ENCODE measurements around the gene CHD1L.

The CHD1L gene

GRCh38 chr1:147204080-147204479 is 38.4 kb upstream of the CHD1L start:
- H2AFZ ChIP-seq = no peak overlapping the region
- no peak overlapping the region for H3K4me3 ChIP-seq (ENCODE audit: low read depth, low read length)
- H3K4me2 ChIP-seq (ENCODE audit: low read length) = peak overlapping the region; percentile 38
- no peaks in the 10 kb centered on the region for H3K79me2 ChIP-seq
- peaks cover 9% of the 10 kb centered on the region for H3K4me1 ChIP-seq
- no peaks in the 10 kb centered on the region for H3K36me3 ChIP-seq (ENCODE audit: control insufficient read depth, insufficient read depth, low read length)
- H3K27ac ChIP-seq = no peak overlapping the region
- TF ChIP-seq, protein P1, sequence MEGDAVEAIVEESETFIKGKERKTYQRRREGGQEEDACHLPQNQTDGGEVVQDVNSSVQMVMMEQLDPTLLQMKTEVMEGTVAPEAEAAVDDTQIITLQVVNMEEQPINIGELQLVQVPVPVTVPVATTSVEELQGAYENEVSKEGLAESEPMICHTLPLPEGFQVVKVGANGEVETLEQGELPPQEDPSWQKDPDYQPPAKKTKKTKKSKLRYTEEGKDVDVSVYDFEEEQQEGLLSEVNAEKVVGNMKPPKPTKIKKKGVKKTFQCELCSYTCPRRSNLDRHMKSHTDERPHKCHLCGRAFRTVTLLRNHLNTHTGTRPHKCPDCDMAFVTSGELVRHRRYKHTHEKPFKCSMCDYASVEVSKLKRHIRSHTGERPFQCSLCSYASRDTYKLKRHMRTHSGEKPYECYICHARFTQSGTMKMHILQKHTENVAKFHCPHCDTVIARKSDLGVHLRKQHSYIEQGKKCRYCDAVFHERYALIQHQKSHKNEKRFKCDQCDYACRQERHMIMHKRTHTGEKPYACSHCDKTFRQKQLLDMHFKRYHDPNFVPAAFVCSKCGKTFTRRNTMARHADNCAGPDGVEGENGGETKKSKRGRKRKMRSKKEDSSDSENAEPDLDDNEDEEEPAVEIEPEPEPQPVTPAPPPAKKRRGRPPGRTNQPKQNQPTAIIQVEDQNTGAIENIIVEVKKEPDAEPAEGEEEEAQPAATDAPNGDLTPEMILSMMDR (IDR thresholded peaks at IDR 0.05) = no peak
- no peaks in the 10 kb centered on the region for H3K27me3 ChIP-seq (ENCODE audit: control insufficient read depth, insufficient read depth, low read length)
- no peaks in the 10 kb centered on the region for H3K9me3 ChIP-seq (ENCODE audit: control insufficient read depth, low read length)
- H3K9ac ChIP-seq = no peak overlapping the region

DNA sequence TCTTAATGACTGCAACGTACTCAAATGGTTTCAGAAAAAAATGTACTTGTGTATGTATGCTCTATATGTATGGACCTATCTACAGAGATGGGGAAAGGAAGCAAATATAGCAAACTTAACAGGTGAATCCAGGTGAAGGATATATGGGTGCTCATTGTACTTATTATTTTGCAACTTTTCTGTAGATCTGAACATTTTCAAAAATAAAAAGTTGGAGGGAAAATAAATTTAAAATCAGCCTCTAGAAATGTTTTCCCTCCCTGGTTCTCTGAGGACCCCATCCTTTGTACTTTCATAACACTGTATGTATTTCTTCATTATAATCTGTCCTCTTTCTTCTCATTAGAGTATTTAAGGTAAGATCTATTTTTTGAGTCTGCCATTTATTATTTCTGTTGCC is 35.3 kb upstream of the CHD1L start:
- no peaks in the 10 kb centered on the region for H3K79me2 ChIP-seq
- no peak overlapping the region for H2AFZ ChIP-seq
- no peak overlapping the region for H3K27ac ChIP-seq
- no peak overlapping the region for H3K4me2 ChIP-seq (ENCODE audit: low read length)
- no peak overlapping the region for H3K9ac ChIP-seq
- TF ChIP-seq, protein P1 (IDR thresholded peaks at IDR 0.05) = no peak
- no peaks in the 10 kb centered on the region for H3K36me3 ChIP-seq (ENCODE audit: control insufficient read depth, insufficient read depth, low read length)
- H3K27me3 ChIP-seq (ENCODE audit: control insufficient read depth, insufficient read depth, low read length) = no peaks in the 10 kb centered on the region
- no peaks in the 10 kb centered on the region for H3K4me1 ChIP-seq
- H3K4me3 ChIP-seq (ENCODE audit: low read depth, low read length) = no peak overlapping the region
- no peaks in the 10 kb centered on the region for H3K9me3 ChIP-seq (ENCODE audit: control insufficient read depth, low read length)

- Histone ChIP-seq H3K27me3 (ENCODE audit: control insufficient read depth, insufficient read depth, low read length) (no peaks in the 10 kb centered on the region), H3K79me2 (no peaks in the 10 kb centered on the region), H3K27ac (no peak overlapping the region), H3K4me3 (ENCODE audit: low read depth, low read length) (no peak overlapping the region), H3K36me3 (ENCODE audit: control insufficient read depth, insufficient read depth, low read length) (no peaks in the 10 kb centered on the region), H2AFZ (no peak overlapping the region), H3K4me1 (peaks cover 3% of the 10 kb centered on the region), H3K4me2 (ENCODE audit: low read length) (no peak overlapping the region), H3K9me3 (ENCODE audit: control insufficient read depth, low read length) (no peaks in the 10 kb centered on the region), H3K9ac (no peak overlapping the region)
- TF ChIP-seq, protein P1 (IDR thresholded peaks at IDR 0.05) = no peak
Measured at GRCh38 chr1:147208619-147209018, 33.9 kb upstream of the CHD1L start.

DNA sequence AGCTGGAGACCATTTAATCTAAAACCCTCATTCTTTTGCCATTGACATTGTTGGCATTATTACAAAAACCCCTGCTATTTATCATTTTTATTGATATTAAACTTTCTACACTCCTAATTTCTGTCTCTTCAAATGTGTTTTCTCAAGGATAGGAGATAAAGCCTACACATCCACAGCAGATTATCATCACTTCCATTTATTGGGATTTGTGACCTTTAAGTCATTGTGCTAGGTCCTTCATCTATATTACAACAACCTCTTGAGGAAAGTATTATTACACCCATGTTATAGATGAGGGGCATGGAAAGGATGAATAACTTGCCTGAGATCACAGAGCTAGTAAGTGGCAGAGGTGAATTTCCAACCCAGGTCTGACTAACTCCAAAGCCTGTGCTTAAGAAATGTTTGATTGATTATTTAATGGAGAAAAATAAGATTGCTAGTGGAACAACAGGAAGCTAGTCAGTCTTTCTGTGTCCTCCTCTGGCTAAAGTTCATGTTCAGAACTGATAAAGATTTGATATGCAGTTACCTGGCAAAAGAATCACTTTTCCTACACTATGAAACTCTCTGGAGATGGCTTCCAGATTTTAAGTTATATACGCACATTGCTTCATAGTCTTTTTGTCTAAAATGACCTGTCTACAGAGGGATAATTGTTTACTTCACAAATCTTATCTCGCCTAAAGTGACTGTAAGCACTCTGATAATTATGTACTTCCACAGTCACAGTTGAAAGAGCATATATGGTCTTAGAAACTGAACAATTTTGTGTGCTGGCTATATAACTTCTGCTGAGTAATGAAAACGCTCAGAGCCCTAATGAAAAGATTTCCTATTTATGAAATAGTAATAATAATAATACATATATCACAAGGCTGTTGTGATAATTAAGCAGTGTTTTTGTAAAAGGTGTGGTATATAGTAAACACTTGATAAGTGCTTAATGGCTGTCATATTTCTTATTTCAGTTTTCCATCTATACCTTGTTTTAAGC is 32.4 kb upstream of the CHD1L start:
- no peaks in the 10 kb centered on the region for H3K27me3 ChIP-seq (ENCODE audit: control insufficient read depth, insufficient read depth, low read length)
- H3K4me1 ChIP-seq = peaks cover 3% of the 10 kb centered on the region
- H2AFZ ChIP-seq = no peak overlapping the region
- H3K4me3 ChIP-seq (ENCODE audit: low read depth, low read length) = no peak overlapping the region
- no peaks in the 10 kb centered on the region for H3K36me3 ChIP-seq (ENCODE audit: control insufficient read depth, insufficient read depth, low read length)
- no peaks in the 10 kb centered on the region for H3K9me3 ChIP-seq (ENCODE audit: control insufficient read depth, low read length)
- TF ChIP-seq, protein P1 (IDR thresholded peaks at IDR 0.05) = no peak
- H3K79me2 ChIP-seq = no peaks in the 10 kb centered on the region
- no peak overlapping the region for H3K27ac ChIP-seq
- no peak overlapping the region for H3K9ac ChIP-seq
- peak overlapping the region; percentile 18 for H3K4me2 ChIP-seq (ENCODE audit: low read length)
